ENCODE data around the gene STAC3.

- TF ChIP-seq ATF3 (IDR thresholded peaks at IDR 0.05) (no peak), YY1 (IDR thresholded peaks at IDR 0.05) (no peak), GABPA (IDR thresholded peaks at IDR 0.05 in 1 of 2, conservative IDR thresholded peaks at IDR 0.05 in 1 of 2) (no peak), ZBTB33 (IDR thresholded peaks at IDR 0.05) (no peak), TAF1 (conservative IDR thresholded peaks at IDR 0.05) (no peak), CTCF (IDR thresholded peaks at IDR 0.05; ENCODE audit: low read depth, low read length, missing input control) (no peak), REST (IDR thresholded peaks at IDR 0.05) (no peak), SP1 (IDR thresholded peaks at IDR 0.05) (no peak), RXRA (IDR thresholded peaks at IDR 0.05) (no peak)
These were observed 10.5 kb upstream of the STAC3 start for GRCh38 chr12:57261428-57261865.
